Gastrocnemius medialis (tissue), 4 donors: ENCODE data around the gene METAP1D.

Source experiments
- POLR2A ChIP-seq, 2 donors: fragments of 450-650 bp; IDR thresholded peaks; one replicate each; pipeline ENCODE4 v1.6.1; 2017; ENCODE audit warnings: antibody characterized with exemption in 2 of 2, mild to moderate bottlenecking in 2 of 2, moderate library complexity in 2 of 2
- TF ChIP-seq, protein P1 (sequence below), 5 experiments: fragments of 450-650 bp in 3 of 5; fragments of 200-600 bp in 2 of 5; sonication (generic) in 2 of 5; IDR thresholded peaks in 4 of 5; conservative IDR thresholded peaks in 1 of 5; 1 replicate in 4 of 5; 2 replicates in 1 of 5; pipeline ENCODE4 v1.5.1; 2016 to 2019; ENCODE audit warnings: antibody characterized with exemption in 5 of 5, mild to moderate bottlenecking in 3 of 5, moderate library complexity in 3 of 5

DNA sequence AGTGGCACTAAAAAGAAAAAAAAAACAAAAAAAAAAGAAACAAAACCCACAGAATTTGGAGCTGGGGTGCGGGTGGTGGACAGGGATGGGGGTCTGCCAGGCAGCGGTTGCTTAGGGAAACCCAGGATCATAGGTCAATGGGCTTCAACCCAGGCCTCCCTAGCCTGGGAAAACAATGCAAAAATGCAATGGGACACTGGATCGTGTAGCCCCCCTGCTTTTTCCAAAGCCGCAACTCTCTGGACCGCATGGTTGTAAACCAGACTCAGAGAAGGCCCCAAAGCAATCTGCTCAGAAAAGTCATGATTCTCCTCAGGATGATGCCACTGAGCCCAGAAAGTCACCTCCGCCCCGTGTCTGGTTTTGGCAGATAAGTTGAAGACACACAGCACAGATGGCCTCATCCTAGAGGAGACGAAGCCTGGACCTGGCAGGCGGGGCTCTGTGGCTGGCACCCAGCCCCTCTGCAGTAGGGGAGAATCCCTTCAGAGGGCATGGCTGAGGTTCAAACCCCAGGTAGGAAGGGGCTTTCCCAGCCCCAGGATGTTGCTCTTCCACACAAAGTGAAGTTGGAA is 97.9 kb downstream of the METAP1D start:
- TF ChIP-seq, protein P1, sequence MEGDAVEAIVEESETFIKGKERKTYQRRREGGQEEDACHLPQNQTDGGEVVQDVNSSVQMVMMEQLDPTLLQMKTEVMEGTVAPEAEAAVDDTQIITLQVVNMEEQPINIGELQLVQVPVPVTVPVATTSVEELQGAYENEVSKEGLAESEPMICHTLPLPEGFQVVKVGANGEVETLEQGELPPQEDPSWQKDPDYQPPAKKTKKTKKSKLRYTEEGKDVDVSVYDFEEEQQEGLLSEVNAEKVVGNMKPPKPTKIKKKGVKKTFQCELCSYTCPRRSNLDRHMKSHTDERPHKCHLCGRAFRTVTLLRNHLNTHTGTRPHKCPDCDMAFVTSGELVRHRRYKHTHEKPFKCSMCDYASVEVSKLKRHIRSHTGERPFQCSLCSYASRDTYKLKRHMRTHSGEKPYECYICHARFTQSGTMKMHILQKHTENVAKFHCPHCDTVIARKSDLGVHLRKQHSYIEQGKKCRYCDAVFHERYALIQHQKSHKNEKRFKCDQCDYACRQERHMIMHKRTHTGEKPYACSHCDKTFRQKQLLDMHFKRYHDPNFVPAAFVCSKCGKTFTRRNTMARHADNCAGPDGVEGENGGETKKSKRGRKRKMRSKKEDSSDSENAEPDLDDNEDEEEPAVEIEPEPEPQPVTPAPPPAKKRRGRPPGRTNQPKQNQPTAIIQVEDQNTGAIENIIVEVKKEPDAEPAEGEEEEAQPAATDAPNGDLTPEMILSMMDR (IDR thresholded peaks at IDR 0.05 in 4 of 5, conservative IDR thresholded peaks at IDR 0.05 in 1 of 5), result no peak
- no peak for TF ChIP-seq POLR2A (IDR thresholded peaks at IDR 0.05)
